Naive thymus-derived CD4-positive, alpha-beta T cell (primary cell): ENCODE results near the gene ANKH. TPM values are rescaled to one million over a fixed set of nuclear protein-coding genes. Genes with fewer than 3 reads are reported as not detected.

Experiments used
- ATAC-seq: fragments of 150-1000 bp; cut with Tn5 transposase; 2 replicates; pipeline ENCODE4 v1.10.0; 2021; ENCODE audit warnings: mild to moderate bottlenecking, moderate library complexity
- CTCF ChIA-PET: fragments of 350-600 bp; sonication (Branson Sonifier 250); formaldehyde crosslinking; loops from one replicate; lab custom pipeline; 2021; ENCODE audit warnings: antibody characterized with exemption; lab: Charles Lee
- POLR2A ChIA-PET: fragments of 350-600 bp; sonication (Branson Sonifier 250); formaldehyde crosslinking; loops from one replicate; lab custom pipeline; 2021; ENCODE audit warnings: antibody characterized with exemption, inconsistent platforms; lab: Charles Lee
- DNase-seq, 9 donors: peaks; one replicate each; pipeline versions ENCODE4 v3.0.0 to v3.0.0-alpha.2; 2020 to 2022; ENCODE audit warnings: mixed read lengths in 1 of 9
- H3K27ac ChIP-seq: one replicate; pipeline ENCODE4 v1.7.0; 2013; ENCODE audit warnings: mild to moderate bottlenecking, low read depth, low read length, moderate library complexity
- H3K27me3 ChIP-seq, 2 donors: one replicate each; pipeline ENCODE4 v1.7.0; 2013; ENCODE audit warnings: low read length in 2 of 2, mild to moderate bottlenecking in 2 of 2, moderate library complexity in 2 of 2; ENCODE audit not compliant: control insufficient read depth in 2 of 2, insufficient read depth in 2 of 2
- H3K36me3 ChIP-seq, 3 experiments: 1 replicate in 2 of 3; 2 replicates in 1 of 3; pipeline ENCODE4 v1.7.0; 2013; ENCODE audit warnings: low read length in 3 of 3, mild to moderate bottlenecking in 3 of 3, moderate library complexity in 1 of 3; ENCODE audit not compliant: insufficient read depth in 3 of 3, control insufficient read depth in 2 of 3
- H3K4me1 ChIP-seq, 2 donors: one replicate each; pipeline ENCODE4 v1.7.0; 2013; ENCODE audit warnings: low read length in 2 of 2, mild to moderate bottlenecking in 2 of 2, moderate library complexity in 1 of 2; ENCODE audit not compliant: control insufficient read depth in 2 of 2, insufficient read depth in 2 of 2
- H3K4me3 ChIP-seq: 2 replicates; pipeline ENCODE4 v1.7.0; 2013; ENCODE audit warnings: mild to moderate bottlenecking, low read length
- H3K9me3 ChIP-seq, 3 experiments: 1 replicate in 2 of 3; 2 replicates in 1 of 3; pipeline ENCODE4 v1.7.0; 2013; ENCODE audit warnings: low read length in 3 of 3; ENCODE audit not compliant: control insufficient read depth in 2 of 3
- H3K27ac Mint-ChIP-seq, 9 donors: one replicate each; pipeline ENCODE4 v1.8.0; 2020 to 2022; ENCODE audit warnings: mixed read lengths in 9 of 9, mild to moderate bottlenecking in 8 of 9, moderate library complexity in 5 of 9, inconsistent platforms in 2 of 9
- H3K27me3 Mint-ChIP-seq, 5 donors: one replicate each; pipeline ENCODE4 v1.8.0; 2021 to 2022; ENCODE audit warnings: mixed read lengths in 5 of 5, mild to moderate bottlenecking in 1 of 5
- H3K36me3 Mint-ChIP-seq, 5 donors: one replicate each; pipeline ENCODE4 v1.8.0; 2020 to 2022; ENCODE audit warnings: mixed read lengths in 5 of 5, mild to moderate bottlenecking in 3 of 5, inconsistent platforms in 1 of 5
- H3K4me1 Mint-ChIP-seq, 7 donors: one replicate each; pipeline ENCODE4 v1.8.0; 2020 to 2022; ENCODE audit warnings: mixed read lengths in 7 of 7, mild to moderate bottlenecking in 3 of 7, inconsistent platforms in 1 of 7
- H3K4me3 Mint-ChIP-seq, 10 donors: one replicate each; pipeline ENCODE4 v1.8.0; 2020 to 2022; ENCODE audit warnings: mild to moderate bottlenecking in 10 of 10, mixed read lengths in 10 of 10, moderate library complexity in 6 of 10, inconsistent platforms in 2 of 10
- H3K9me3 Mint-ChIP-seq, 11 donors: one replicate each; pipeline ENCODE4 v1.8.0; 2020 to 2022; ENCODE audit warnings: mixed read lengths in 11 of 11, mild to moderate bottlenecking in 4 of 11, inconsistent platforms in 1 of 11, moderate library complexity in 1 of 11
- intact Hi-C, 2 donors: fragments of 100-400 bp; cut with micrococcal nuclease; formaldehyde crosslinking; loops; one replicate each; pipeline ENCODE4 v1.15.1; 2023
- polyA plus RNA-seq, 2 donors: library from polyadenylated mRNA; unstranded; fragments of 300-500 nt; fragmentation: Illumina TruSeq; gene quantifications; one replicate each; pipeline ENCODE4 v1.2.3, GENCODE V29; 2021
- total RNA-seq, 6 experiments: library from RNA in 5 of 6; stranded (reverse) in 5 of 6; gene quantifications; 1 replicate in 5 of 6; 2 replicates in 1 of 6; pipeline ENCODE4 v1.2.3 and lab custom pipeline; 2021 to 2026

The ANKH gene
- total and polyA plus RNA-seq, 7 experiments from 2014 or later = 35.9 to 190 (median 69.5) TPM

DNA sequence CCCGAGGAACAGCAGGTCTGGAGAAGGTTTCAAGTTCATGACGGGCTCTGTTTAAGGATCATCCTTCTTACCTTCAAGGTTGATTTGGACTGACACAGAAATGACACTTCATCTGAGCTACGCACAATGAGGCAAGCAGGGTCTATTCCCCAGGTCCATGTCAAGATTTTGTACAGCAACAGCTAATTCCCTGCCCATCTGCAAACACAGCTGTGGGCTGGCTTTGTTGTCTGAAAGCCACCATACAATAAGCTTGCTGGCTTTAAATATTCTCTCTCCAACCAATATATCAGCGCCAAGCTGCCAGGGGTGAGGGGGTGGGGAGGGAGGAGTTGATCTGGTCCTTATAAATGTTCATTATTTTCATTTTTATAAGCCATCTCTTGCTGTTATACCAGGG lies 115.1 kb downstream of the ANKH start:
- Histone ChIP-seq H3K4me1 (no peaks in the 10 kb centered on the region), H3K27me3 (no peaks in the 10 kb centered on the region), H3K9me3 (no peaks in the 10 kb centered on the region), H3K36me3 (peaks cover 0 to 24% (median 0%) of the 10 kb centered on the region in 3 experiments), H3K4me3 (no peak overlapping the region), H3K27ac (no peak overlapping the region)
- Mint-ChIP-seq H3K36me3 (peaks cover 12 to 57% (median 21%) of the 10 kb centered on the region in 5 donors), H3K4me1 (peaks cover 0 to 17% (median 6%) of the 10 kb centered on the region in 7 donors), H3K27me3 (no peaks in the 10 kb centered on the region), H3K4me3 (no peak overlapping the region), H3K9me3 (peaks cover 0 to 1% (median 0%) of the 10 kb centered on the region in 11 donors), H3K27ac (peak overlapping the region in 2 of 9 donors; percentile 7 to 10)
- POLR2A ChIA-PET = no interaction called here
- CTCF ChIA-PET = no interaction called here
- no peak for ATAC-seq
- intact Hi-C loops = no loop called here
- DNase-seq = no peak

DNA sequence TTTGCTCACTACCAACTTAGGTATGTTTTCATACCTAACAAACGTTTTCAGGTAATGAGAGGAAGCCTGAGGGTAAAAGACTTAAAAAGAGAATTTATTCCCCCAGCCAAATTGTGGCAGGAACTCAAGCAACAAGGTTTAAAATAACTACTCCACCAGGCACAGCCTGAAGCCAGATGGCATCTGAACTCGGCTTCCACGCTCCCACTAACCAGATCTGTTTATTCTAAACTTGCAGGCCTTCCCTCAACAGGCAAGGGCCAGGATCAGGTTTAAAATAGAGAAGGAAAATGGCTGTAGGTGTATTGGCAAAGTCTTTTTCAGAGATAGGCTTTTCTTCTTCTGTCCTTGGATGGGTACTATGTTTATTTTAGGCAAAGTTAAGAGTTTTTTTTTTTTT lies 117.6 kb downstream of the ANKH start:
- Histone ChIP-seq H3K9me3 (no peaks in the 10 kb centered on the region), H3K27ac (no peak overlapping the region), H3K4me3 (no peak overlapping the region), H3K27me3 (no peaks in the 10 kb centered on the region), H3K4me1 (no peaks in the 10 kb centered on the region), H3K36me3 (peaks cover 6 to 41% (median 7%) of the 10 kb centered on the region in 3 experiments)
- intact Hi-C loops = no loop called here
- H3K27ac Mint-ChIP-seq = peak overlapping the region in 2 of 9 donors; percentile 11 to 22
- H3K27me3 Mint-ChIP-seq = no peaks in the 10 kb centered on the region
- H3K36me3 Mint-ChIP-seq = peaks cover 12 to 63% (median 34%) of the 10 kb centered on the region in 5 donors
- no peak for ATAC-seq
- no peak for DNase-seq
- peaks cover 0 to 13% (median 0%) of the 10 kb centered on the region in 7 donors for H3K4me1 Mint-ChIP-seq
- ChIA-PET CTCF (no interaction called here), POLR2A (no interaction called here)
- no peak overlapping the region for H3K4me3 Mint-ChIP-seq
- peaks cover 0 to 1% (median 0%) of the 10 kb centered on the region in 11 donors for H3K9me3 Mint-ChIP-seq

DNA sequence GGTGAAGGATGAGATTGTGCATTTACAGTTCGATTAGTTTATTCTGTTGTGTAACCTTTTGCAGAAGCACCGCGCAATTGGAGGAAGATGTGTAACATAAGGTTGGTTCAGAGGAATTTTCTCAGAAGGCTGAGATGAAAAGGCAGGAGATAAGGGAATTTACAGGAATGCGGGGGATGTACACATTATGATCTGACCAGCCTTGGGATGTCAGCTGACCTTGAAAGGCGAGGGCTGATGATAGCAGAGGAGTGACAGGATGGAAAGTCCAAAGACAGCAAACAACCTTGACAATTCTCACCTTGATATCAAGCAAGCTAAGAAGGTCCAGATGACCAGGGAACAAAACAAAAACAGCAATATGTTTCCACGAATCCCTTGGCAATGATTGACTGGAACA lies 118.3 kb downstream of the ANKH start:
- intact Hi-C loops = no loop called here
- Mint-ChIP-seq H3K27ac (peak overlapping the region in 4 of 9 donors; percentile 6 to 58 (median 36)), H3K9me3 (peaks cover 0 to 1% (median 0%) of the 10 kb centered on the region in 11 donors), H3K27me3 (no peaks in the 10 kb centered on the region), H3K4me1 (peaks cover 0 to 13% (median 0%) of the 10 kb centered on the region in 7 donors), H3K36me3 (peaks cover 11 to 63% (median 31%) of the 10 kb centered on the region in 5 donors), H3K4me3 (no peak overlapping the region)
- ChIA-PET CTCF (no interaction called here), POLR2A (no interaction called here)
- Histone ChIP-seq H3K4me1 (no peaks in the 10 kb centered on the region), H3K9me3 (no peaks in the 10 kb centered on the region), H3K27ac (no peak overlapping the region), H3K27me3 (no peaks in the 10 kb centered on the region), H3K36me3 (peaks cover 6 to 48% (median 7%) of the 10 kb centered on the region in 3 experiments), H3K4me3 (no peak overlapping the region)
- no peak for DNase-seq
- no peak for ATAC-seq

DNA sequence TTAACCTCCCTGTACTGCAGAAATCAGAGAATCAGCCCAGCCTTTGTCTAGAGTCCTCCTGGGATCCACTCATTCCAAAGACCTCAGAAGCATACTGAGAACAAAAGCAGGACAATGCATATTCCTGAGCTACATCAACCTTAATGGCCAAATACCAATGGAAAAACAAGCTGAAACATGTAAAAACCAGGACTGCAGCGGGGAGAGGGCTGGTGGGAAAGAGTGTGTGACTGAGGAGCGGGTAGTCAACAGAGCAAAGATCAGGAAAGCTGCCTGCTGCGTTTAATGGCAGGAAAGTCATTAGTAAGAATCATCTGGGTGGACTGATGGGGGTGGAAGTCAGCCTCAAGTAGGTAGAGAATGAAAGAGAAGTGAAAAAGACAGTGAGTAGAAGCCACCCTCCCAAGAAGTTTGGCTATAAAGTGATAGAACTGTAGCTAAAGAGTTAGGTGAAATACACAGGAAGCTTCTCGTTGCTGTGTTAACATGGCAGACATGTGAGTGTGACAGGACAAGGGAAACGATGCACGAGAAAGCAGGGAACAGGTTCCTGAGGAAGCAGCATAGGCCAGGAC lies 119.0 kb downstream of the ANKH start:
- no peak for DNase-seq
- ATAC-seq = no peak
- Mint-ChIP-seq H3K4me1 (peaks cover 0 to 13% (median 0%) of the 10 kb centered on the region in 7 donors), H3K9me3 (peaks cover 0 to 1% (median 0%) of the 10 kb centered on the region in 11 donors), H3K4me3 (no peak overlapping the region), H3K27ac (peak overlapping the region in 5 of 9 donors; percentile 6 to 67 (median 27)), H3K27me3 (no peaks in the 10 kb centered on the region), H3K36me3 (peaks cover 11 to 63% (median 30%) of the 10 kb centered on the region in 5 donors)
- Histone ChIP-seq H3K4me1 (no peaks in the 10 kb centered on the region), H3K4me3 (no peak overlapping the region), H3K27ac (no peak overlapping the region), H3K27me3 (no peaks in the 10 kb centered on the region), H3K36me3 (peaks cover 6 to 55% (median 7%) of the 10 kb centered on the region in 3 experiments), H3K9me3 (no peaks in the 10 kb centered on the region)
- ChIA-PET POLR2A (interaction anchor here (0.6 kb wide), 1 partner anchor 35 kb away, joined by 3 read pairs; no protein-coding TSS in a partner anchor), CTCF (no interaction called here)
- intact Hi-C loops = no loop called here

DNA sequence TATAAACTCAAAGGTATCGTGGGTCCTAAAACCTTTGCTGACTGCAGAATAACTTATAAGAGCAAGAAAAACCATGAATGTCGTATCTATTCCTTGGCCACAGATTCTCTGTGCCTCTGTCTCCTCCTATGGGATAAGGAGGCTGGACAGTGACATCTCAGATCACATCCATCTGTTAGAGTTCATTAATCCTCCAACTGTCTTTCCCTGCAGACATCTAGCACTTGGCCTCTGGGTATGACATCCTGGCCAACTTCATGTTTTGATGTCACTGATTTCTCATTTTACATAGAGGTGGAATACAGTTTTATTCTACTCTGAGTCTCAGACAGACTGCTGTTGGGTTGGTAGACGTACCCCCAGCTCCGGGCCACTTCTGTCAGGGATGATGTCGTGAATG lies 120.9 kb downstream of the ANKH start:
- Mint-ChIP-seq H3K27ac (peak overlapping the region in 3 of 9 donors; percentile 9 to 52 (median 49)), H3K27me3 (no peaks in the 10 kb centered on the region), H3K36me3 (peaks cover 13 to 62% (median 37%) of the 10 kb centered on the region in 5 donors), H3K4me1 (peaks cover 2 to 20% (median 9%) of the 10 kb centered on the region in 7 donors), H3K9me3 (peaks cover 0 to 1% (median 0%) of the 10 kb centered on the region in 11 donors), H3K4me3 (no peak overlapping the region)
- Histone ChIP-seq H3K27me3 (no peaks in the 10 kb centered on the region), H3K36me3 (peaks cover 6 to 61% (median 7%) of the 10 kb centered on the region in 3 experiments), H3K9me3 (no peaks in the 10 kb centered on the region), H3K27ac (no peak overlapping the region), H3K4me3 (no peak overlapping the region), H3K4me1 (no peaks in the 10 kb centered on the region)
- ATAC-seq (no peak), DNase-seq (no peak)
- intact Hi-C loops = no loop called here
- ChIA-PET CTCF (no interaction called here), POLR2A (no interaction called here)

DNA sequence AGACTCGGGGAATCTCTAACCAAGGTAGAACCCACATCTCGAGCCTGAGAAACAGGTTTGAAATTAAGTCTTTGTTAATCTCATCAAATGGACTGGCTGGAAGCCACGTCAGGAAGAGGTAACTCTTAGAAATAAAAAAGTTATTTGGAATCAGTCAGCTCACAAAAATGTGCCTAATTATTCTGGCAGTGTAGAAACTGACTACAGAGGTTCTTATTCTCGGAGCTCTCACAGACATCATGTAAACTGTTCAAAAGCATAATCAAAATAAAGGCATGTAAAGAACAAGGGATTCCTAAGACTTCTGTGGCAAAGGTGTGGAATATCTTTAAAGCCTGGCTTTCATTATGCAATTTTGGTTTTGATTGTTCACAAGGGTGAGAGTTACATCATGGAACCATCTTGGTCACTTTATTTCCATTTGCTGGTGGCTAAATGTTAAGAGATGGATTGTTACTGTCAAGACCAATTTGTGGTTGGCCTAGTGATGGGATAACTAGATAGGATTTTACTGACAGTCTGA lies 121.9 kb downstream of the ANKH start:
- H3K4me1 Mint-ChIP-seq = peaks cover 2 to 26% (median 16%) of the 10 kb centered on the region in 7 donors
- H3K36me3 ChIP-seq = peaks cover 6 to 63% (median 7%) of the 10 kb centered on the region in 3 experiments
- H3K27me3 ChIP-seq = no peaks in the 10 kb centered on the region
- no peaks in the 10 kb centered on the region for H3K9me3 ChIP-seq
- intact Hi-C loops = no loop called here
- peaks cover 0 to 3% of the 10 kb centered on the region in 2 donors for H3K4me1 ChIP-seq
- no peak overlapping the region for H3K27ac ChIP-seq
- no peak for ATAC-seq
- peaks cover 15 to 64% (median 38%) of the 10 kb centered on the region in 5 donors for H3K36me3 Mint-ChIP-seq
- CTCF ChIA-PET = no interaction called here
- no peak for DNase-seq
- no peaks in the 10 kb centered on the region for H3K27me3 Mint-ChIP-seq
- peaks cover 0 to 1% (median 0%) of the 10 kb centered on the region in 11 donors for H3K9me3 Mint-ChIP-seq
- POLR2A ChIA-PET = interaction anchor here (1.1 kb wide), 1 partner anchor 60 kb away, joined by 3 read pairs; no protein-coding TSS in a partner anchor
- H3K4me3 ChIP-seq = no peak overlapping the region
- peak overlapping the region in 1 of 9 donors; percentile 49 for H3K27ac Mint-ChIP-seq
- H3K4me3 Mint-ChIP-seq = no peak overlapping the region
